Activated CD4-positive, alpha-beta memory T cell treated with anti-CD3 and anti-CD28 coated beads for 36 hours (primary cell): ENCODE results near the gene NHLH1. TPM values are rescaled to one million over a fixed set of nuclear protein-coding genes. Genes with fewer than 3 reads are reported as not detected.

Source experiments
- CTCF ChIA-PET: fragments of 350-600 bp; sonication (Branson Sonifier 250); formaldehyde crosslinking; loops from one replicate; lab custom pipeline; 2021; ENCODE audit warnings: antibody characterized with exemption, inconsistent platforms; lab: Charles Lee
- POLR2A ChIA-PET: fragments of 350-600 bp; sonication (Branson Sonifier 250); formaldehyde crosslinking; loops from one replicate; lab custom pipeline; 2021; ENCODE audit warnings: antibody characterized with exemption; lab: Charles Lee
- DNase-seq: peaks from one replicate; pipeline ENCODE4 v3.0.0-alpha.2; 2020
- H3K27ac Mint-ChIP-seq: one replicate; pipeline ENCODE4 v1.8.0; 2021; ENCODE audit warnings: mixed read lengths
- H3K27me3 Mint-ChIP-seq: one replicate; pipeline ENCODE4 v1.8.0; 2021; ENCODE audit warnings: mixed read lengths
- H3K36me3 Mint-ChIP-seq: one replicate; pipeline ENCODE4 v1.8.0; 2021; ENCODE audit warnings: mixed read lengths
- H3K4me1 Mint-ChIP-seq: one replicate; pipeline ENCODE4 v1.8.0; 2021; ENCODE audit warnings: low read depth, mixed read lengths
- H3K4me3 Mint-ChIP-seq: one replicate; pipeline ENCODE4 v1.8.0; 2021; ENCODE audit warnings: mild to moderate bottlenecking, mixed read lengths
- H3K9me3 Mint-ChIP-seq: one replicate; pipeline ENCODE4 v1.8.0; 2021; ENCODE audit warnings: mixed read lengths
- intact Hi-C: fragments of 100-400 bp; cut with micrococcal nuclease; formaldehyde crosslinking; loops from one replicate; pipeline ENCODE4 v1.15.1; 2023
- total RNA-seq, 2 experiments: library from RNA; stranded (reverse); gene quantifications; one replicate each; pipeline ENCODE4 v1.2.3, GENCODE V29; 2021

Gene NHLH1
- total RNA-seq, 2 experiments from 2014 or later: 0.22 to 0.45 TPM

DNA sequence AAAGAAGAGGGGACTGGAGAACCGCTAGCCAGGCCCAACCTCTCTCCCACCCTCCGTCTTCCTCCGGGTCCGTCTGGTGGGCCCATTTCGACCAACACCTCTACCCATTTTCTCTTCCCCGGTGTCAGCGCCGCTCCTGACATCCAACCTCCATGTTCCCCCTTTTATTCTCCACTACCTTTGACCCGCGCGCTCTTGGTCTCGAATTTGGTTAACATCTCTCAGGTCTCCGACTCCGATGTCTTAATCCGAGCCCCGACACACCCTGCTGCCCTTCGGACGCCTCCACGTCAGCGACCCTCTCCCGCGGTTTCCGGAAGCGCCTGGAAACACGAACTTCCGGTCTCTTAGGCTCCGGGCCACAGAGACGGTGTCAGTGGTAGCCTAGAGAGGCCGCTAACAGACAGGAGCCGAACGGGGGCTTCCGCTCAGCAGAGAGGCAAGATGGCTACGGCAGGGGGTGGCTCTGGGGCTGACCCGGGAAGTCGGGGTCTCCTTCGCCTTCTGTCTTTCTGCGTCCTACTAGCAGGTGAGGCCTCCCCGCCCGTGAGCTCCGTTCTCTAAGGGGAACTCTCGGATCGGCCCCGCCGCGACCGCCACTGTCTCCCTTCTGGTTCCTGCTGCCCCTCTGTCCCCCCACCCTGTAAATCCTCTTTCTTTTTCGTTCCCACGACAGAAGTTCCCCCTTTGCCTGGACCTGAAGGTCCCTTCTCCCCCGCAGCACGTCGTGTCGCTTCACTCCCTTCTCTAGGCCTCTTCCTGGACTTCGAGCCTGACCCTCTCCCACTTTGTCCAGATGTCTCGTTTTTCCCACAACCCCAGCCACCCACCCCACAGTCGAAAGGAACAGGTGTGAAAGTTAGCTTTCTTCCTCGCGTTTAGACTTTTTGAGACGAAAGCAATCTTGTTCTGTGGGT, 23.7 kb upstream of the NHLH1 start, which contains the start of the genes COPA and NCSTN:
COPA (minus strand) TSS at position 298 of the 917 bp plus-strand sequence; CDS start at position 218, 80 bp downstream.
NCSTN (plus strand) TSS at position 431 of the 917 bp plus-strand sequence; CDS start at position 445, 14 bp downstream.
- Mint-ChIP-seq H3K27ac (peak within 1 kb of the TSS; percentile 93), H3K4me3 (peak within 1 kb of the TSS; percentile 93), H3K9me3 (no peaks in the 10 kb centered on the region), H3K36me3 (peaks cover 19% of the 10 kb centered on the region), H3K27me3 (no peaks in the 10 kb centered on the region), H3K4me1 (peaks cover 41% of the 10 kb centered on the region)
- ChIA-PET POLR2A (interaction anchor here (0.6 kb wide), 1 partner anchor 175 kb away, joined by 6 read pairs; no protein-coding TSS in a partner anchor), CTCF (interaction anchor here (0.6 to 2.2 kb wide), 4 partner anchors 12 to 264 kb away, joined by 3 to 7 read pairs (median 5); no protein-coding TSS in a partner anchor)
- intact Hi-C loops: loop anchor here (1.0 to 5.0 kb wide), 4 partner anchors 56 to 264 kb away; partner anchors contain the start of genes DCAF8 and PEX19
- peak; percentile 95 for DNase-seq

DNA sequence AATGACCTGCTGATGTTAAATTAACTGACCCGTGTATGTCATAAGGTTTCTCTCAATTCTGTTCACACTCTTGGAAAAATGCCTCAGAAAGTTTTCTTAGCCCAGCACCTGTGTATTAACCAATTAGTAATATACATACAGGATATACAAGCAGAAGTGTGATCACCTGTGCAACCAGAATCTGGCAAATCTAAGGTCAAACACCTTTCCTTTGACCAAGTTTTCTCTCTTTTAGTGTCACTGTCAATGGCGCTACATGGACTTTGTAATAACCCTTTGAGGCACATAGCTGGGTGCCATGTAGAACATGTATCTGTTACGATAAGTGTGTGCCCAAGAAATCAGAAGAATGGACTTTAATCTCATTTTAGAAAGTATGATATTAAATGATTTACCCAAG, 22.6 kb upstream of the NHLH1 start:
- H3K36me3 Mint-ChIP-seq: peaks cover 11% of the 10 kb centered on the region
- H3K27me3 Mint-ChIP-seq: no peaks in the 10 kb centered on the region
- H3K27ac Mint-ChIP-seq: peak overlapping the region; percentile 93
- ChIA-PET POLR2A (no interaction called here), CTCF (interaction anchor here (1.8 to 2.2 kb wide), 3 partner anchors 11 to 263 kb away, joined by 5 to 7 read pairs (median 7); no protein-coding TSS in a partner anchor)
- intact Hi-C loops: loop anchor here (5.0 kb wide), 1 partner anchor 57 kb away; the partner anchor contains the start of gene PEX19
- H3K4me3 Mint-ChIP-seq: peak overlapping the region; percentile 93
- peaks cover 34% of the 10 kb centered on the region for H3K4me1 Mint-ChIP-seq
- DNase-seq: no peak
- no peaks in the 10 kb centered on the region for H3K9me3 Mint-ChIP-seq

DNA sequence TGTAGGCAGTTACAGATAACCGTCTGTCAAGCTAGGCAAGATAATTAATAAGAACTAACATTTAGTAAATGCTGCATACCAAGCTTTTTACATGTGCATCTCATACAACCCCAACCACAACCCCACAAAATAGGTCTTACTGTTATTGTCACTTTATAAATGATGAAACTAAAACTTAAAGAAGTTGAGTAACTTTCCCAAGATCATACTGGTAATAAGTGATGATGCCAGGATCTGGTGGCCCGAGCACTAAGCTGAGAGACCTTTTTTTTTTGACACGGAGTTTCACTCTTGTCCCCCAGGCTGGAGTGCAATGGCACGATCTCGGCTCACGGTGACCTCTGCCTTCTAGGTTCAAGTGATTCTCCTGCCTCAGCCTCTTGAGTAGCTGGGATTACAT, 21.9 kb upstream of the NHLH1 start:
- peaks cover 12% of the 10 kb centered on the region for H3K36me3 Mint-ChIP-seq
- peak overlapping the region; percentile 15 for H3K4me3 Mint-ChIP-seq
- no peaks in the 10 kb centered on the region for H3K9me3 Mint-ChIP-seq
- CTCF ChIA-PET: interaction anchor here (1.7 to 2.2 kb wide), 4 partner anchors 10 to 262 kb away, joined by 4 to 7 read pairs (median 6); no protein-coding TSS in a partner anchor
- H3K4me1 Mint-ChIP-seq: peaks cover 32% of the 10 kb centered on the region
- no peaks in the 10 kb centered on the region for H3K27me3 Mint-ChIP-seq
- DNase-seq: no peak
- intact Hi-C loops: loop anchor here (5.0 kb wide), 1 partner anchor 58 kb away; the partner anchor contains the start of gene PEX19
- POLR2A ChIA-PET: no interaction called here
- H3K27ac Mint-ChIP-seq: no peak overlapping the region

- intact Hi-C loops: no loop called here
- no peak for DNase-seq
- POLR2A ChIA-PET: interaction anchor here (0.6 kb wide), 1 partner anchor 21 kb away, joined by 3 read pairs; no protein-coding TSS in a partner anchor
- Mint-ChIP-seq H3K9me3 (no peaks in the 10 kb centered on the region), H3K4me1 (peaks cover 19% of the 10 kb centered on the region), H3K36me3 (peaks cover 19% of the 10 kb centered on the region), H3K27me3 (no peaks in the 10 kb centered on the region), H3K4me3 (no peak overlapping the region), H3K27ac (no peak overlapping the region)
- CTCF ChIA-PET: interaction anchor here (0.8 to 1.7 kb wide), 2 partner anchors 30 to 261 kb away, joined by 3 to 4 read pairs; no protein-coding TSS in a partner anchor
Measured at GRCh38 chr1:160346463-160346862, 20.4 kb upstream of the NHLH1 start.

DNA sequence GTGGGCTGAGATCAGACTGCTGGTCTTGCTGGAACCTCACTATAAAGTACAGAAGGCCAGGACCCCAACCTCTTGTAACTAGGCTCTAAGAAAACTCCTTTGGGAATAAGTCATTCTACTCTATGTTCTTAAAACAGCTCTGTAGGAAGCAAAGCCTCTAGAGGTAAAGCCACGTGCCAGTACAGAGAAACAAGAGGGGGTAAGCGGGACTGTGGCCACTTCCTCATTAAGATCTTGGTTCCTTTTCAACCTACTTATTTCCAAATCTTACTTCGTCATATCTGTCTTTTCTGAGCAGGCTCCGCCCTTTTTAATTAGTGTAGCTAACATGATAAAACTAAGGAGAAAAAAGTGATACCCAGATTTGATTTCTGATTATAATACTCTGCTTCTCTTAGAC, 19.9 kb upstream of the NHLH1 start:
- intact Hi-C loops: no loop called here
- CTCF ChIA-PET: interaction anchor here (0.8 to 1.7 kb wide), 2 partner anchors 30 to 261 kb away, joined by 3 to 4 read pairs; no protein-coding TSS in a partner anchor
- H3K27ac Mint-ChIP-seq: no peak overlapping the region
- peaks cover 15% of the 10 kb centered on the region for H3K4me1 Mint-ChIP-seq
- no peak for DNase-seq
- H3K27me3 Mint-ChIP-seq: no peaks in the 10 kb centered on the region
- peaks cover 23% of the 10 kb centered on the region for H3K36me3 Mint-ChIP-seq
- POLR2A ChIA-PET: no interaction called here
- H3K4me3 Mint-ChIP-seq: no peak overlapping the region
- H3K9me3 Mint-ChIP-seq: no peaks in the 10 kb centered on the region

DNA sequence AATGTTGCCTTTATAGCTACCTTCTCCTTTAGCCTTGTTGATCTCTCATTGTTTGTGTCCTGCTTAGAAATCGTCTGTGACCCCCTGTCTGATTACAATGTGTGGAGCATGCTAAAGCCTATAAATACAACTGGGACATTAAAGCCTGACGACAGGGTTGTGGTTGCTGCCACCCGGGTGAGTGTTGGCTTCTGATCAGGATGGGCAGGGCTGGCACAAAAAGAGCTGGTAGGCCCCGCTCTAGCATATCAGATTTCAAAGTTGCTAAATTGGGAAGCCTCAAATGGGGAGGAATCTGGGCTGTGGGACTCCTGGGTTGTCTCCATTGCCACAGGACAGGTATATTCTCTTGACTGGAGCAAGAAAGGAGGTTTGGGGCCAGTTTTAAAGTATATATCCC, 15.2 kb upstream of the NHLH1 start:
- H3K4me1 Mint-ChIP-seq: peaks cover 4% of the 10 kb centered on the region
- peaks cover 44% of the 10 kb centered on the region for H3K36me3 Mint-ChIP-seq
- no peak for DNase-seq
- intact Hi-C loops: no loop called here
- H3K27me3 Mint-ChIP-seq: no peaks in the 10 kb centered on the region
- no peak overlapping the region for H3K27ac Mint-ChIP-seq
- no peak overlapping the region for H3K4me3 Mint-ChIP-seq
- no peaks in the 10 kb centered on the region for H3K9me3 Mint-ChIP-seq
- CTCF ChIA-PET: interaction anchor here (1.4 to 7.6 kb wide), 4 partner anchors 12 to 256 kb away, joined by 4 to 111 read pairs (median 5); no protein-coding TSS in a partner anchor
- POLR2A ChIA-PET: interaction anchor here (0.7 kb wide), 1 partner anchor 90 kb away, joined by 4 read pairs; no protein-coding TSS in a partner anchor

DNA sequence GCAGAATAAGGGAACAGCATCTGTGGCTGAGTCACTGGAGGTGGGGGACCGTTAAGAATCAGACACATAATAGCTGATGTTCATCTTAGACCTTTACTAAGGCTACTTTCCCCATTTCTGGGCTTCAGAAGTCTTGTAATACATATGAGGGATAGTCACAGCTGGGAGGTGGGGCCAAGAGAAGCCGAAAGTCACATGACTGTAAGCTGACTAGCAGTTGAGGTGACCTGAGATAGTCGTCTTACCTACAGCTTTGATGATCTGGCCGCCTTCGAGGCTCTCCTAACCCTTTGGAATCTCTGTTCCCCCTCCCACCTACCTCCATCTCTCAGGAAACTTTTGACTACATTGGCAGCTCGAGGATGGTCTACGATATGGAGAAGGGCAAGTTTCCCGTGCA, 14.3 kb upstream of the NHLH1 start:
- intact Hi-C loops: no loop called here
- H3K36me3 Mint-ChIP-seq: peaks cover 48% of the 10 kb centered on the region
- no peak overlapping the region for H3K27ac Mint-ChIP-seq
- CTCF ChIA-PET: interaction anchor here (0.6 to 7.6 kb wide), 6 partner anchors 11 to 255 kb away, joined by 3 to 111 read pairs (median 4); no protein-coding TSS in a partner anchor
- no peak overlapping the region for H3K4me3 Mint-ChIP-seq
- H3K27me3 Mint-ChIP-seq: no peaks in the 10 kb centered on the region
- H3K4me1 Mint-ChIP-seq: no peaks in the 10 kb centered on the region
- no peak for DNase-seq
- POLR2A ChIA-PET: no interaction called here
- no peaks in the 10 kb centered on the region for H3K9me3 Mint-ChIP-seq

DNA sequence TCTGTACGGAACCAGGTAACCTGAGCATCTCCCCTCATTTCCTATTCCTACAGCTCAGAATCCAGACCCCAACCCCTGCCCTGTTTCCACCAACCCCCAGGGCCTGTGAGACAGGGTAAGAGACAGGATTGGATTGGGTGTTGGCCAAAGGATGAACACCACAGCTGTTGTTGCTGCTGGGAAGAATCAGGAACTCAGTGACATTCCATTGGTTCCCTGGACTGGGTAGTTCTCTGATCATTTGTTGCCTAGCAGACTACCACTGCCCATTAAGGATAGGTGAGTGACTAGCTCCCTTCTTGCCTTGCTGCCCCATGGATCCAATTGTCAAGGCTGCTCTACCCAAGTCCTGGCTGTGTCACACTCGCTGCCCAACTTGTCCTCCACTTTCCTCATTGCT, 13.6 kb upstream of the NHLH1 start:
- no peak overlapping the region for H3K4me3 Mint-ChIP-seq
- DNase-seq: no peak
- no peaks in the 10 kb centered on the region for H3K9me3 Mint-ChIP-seq
- no peaks in the 10 kb centered on the region for H3K4me1 Mint-ChIP-seq
- intact Hi-C loops: no loop called here
- peaks cover 51% of the 10 kb centered on the region for H3K36me3 Mint-ChIP-seq
- no peak overlapping the region for H3K27ac Mint-ChIP-seq
- H3K27me3 Mint-ChIP-seq: no peaks in the 10 kb centered on the region
- ChIA-PET CTCF (interaction anchor here (0.6 to 7.6 kb wide), 6 partner anchors 24 to 256 kb away, joined by 3 to 111 read pairs (median 4); no protein-coding TSS in a partner anchor), POLR2A (no interaction called here)

GRCh38 chr1:160354388-160354985, 12.4 kb upstream of the NHLH1 start:
- intact Hi-C loops: no loop called here
- no peak overlapping the region for H3K4me3 Mint-ChIP-seq
- H3K27me3 Mint-ChIP-seq: no peaks in the 10 kb centered on the region
- DNase-seq: no peak
- no peak overlapping the region for H3K27ac Mint-ChIP-seq
- H3K4me1 Mint-ChIP-seq: no peaks in the 10 kb centered on the region
- ChIA-PET POLR2A (no interaction called here), CTCF (interaction anchor here (0.8 to 7.6 kb wide), 12 partner anchors 10 to 481 kb away, joined by 3 to 111 read pairs (median 4); partner anchors contain the start of gene SLAMF6)
- peaks cover 57% of the 10 kb centered on the region for H3K36me3 Mint-ChIP-seq
- no peaks in the 10 kb centered on the region for H3K9me3 Mint-ChIP-seq

DNA sequence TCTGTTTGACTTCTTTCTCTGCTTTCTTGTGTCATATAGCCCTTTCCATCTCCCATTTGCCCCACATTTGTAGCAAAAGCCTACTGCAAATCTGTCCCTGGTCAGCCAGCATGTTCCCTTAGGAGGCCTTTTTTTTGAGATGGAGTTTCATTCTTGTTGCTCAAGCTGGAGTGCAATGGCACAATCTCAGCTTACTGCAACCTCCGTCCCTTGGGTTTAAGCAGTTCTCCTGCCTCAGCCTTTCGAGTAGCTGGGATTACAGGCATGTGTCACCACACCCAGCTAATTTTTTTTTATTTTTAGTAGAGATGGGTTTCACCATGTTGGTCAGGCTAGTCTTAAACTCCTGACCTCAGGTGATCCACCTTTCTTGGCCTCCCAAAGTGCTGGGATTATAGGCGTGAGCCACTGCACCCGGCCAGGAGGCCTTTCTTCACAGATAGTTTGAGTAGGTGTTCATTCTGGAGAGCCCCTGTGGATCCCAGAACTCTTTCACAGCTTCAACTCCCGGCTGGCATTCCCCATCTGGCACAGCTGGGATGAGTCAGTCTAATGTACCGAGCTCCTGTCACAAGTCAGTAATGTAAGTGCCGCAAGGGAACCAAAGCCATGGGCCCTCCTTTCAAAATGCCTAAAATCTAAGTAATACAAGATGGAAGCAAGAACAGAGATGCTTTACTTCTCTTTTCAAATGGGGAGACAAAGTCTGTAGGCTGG, 9.4 kb upstream of the NHLH1 start:
- Mint-ChIP-seq H3K4me3 (no peak overlapping the region), H3K27ac (no peak overlapping the region), H3K4me1 (peaks cover 2% of the 10 kb centered on the region), H3K9me3 (no peaks in the 10 kb centered on the region), H3K36me3 (peaks cover 41% of the 10 kb centered on the region), H3K27me3 (no peaks in the 10 kb centered on the region)
- POLR2A ChIA-PET: no interaction called here
- CTCF ChIA-PET: interaction anchor here (7.6 kb wide), 1 partner anchor 19 kb away, joined by 111 read pairs; no protein-coding TSS in a partner anchor
- intact Hi-C loops: no loop called here
- DNase-seq: no peak

GRCh38 chr1:160358073-160358472, 8.8 kb upstream of the NHLH1 start:
- Mint-ChIP-seq H3K9me3 (no peaks in the 10 kb centered on the region), H3K4me1 (peaks cover 2% of the 10 kb centered on the region), H3K27me3 (no peaks in the 10 kb centered on the region), H3K36me3 (peaks cover 39% of the 10 kb centered on the region), H3K27ac (no peak overlapping the region), H3K4me3 (no peak overlapping the region)
- no peak for DNase-seq
- ChIA-PET POLR2A (no interaction called here), CTCF (interaction anchor here (0.9 kb wide), 1 partner anchor 19 kb away, joined by 4 read pairs; no protein-coding TSS in a partner anchor)
- intact Hi-C loops: no loop called here
